OCI-LY1 (cell line): Measurements from ENCODE around the gene TCTN3.
"Not testable (repeated sequence)": the region's sequence is repeated elsewhere in the genome, so short reads cannot be mapped to it uniquely, and the experiment has no call there.

Experiments used
- H2AFZ ChIP-seq: fragments of 200-600 bp; sonication (generic), shearing (Covaris generic); 2 replicates; pipeline ENCODE4 v1.6.0; 2014; ENCODE audit warnings: antibody characterized with exemption, mild to moderate bottlenecking, low read length
- H3F3A ChIP-seq: fragments of 200-600 bp; sonication (generic), shearing (Covaris generic); 2 replicates; pipeline ENCODE4 v1.6.0; 2014; ENCODE audit warnings: mild to moderate bottlenecking, antibody characterized with exemption, low read length, moderate library complexity; ENCODE audit not compliant: insufficient read depth
- H3K27ac ChIP-seq: fragments of 200-600 bp; sonication (generic); 2 replicates; pipeline ENCODE4 v1.5.1; 2014; ENCODE audit warnings: low read length, mixed run types, mild to moderate bottlenecking, low read depth; ENCODE audit not compliant: poor library complexity, severe bottlenecking
- H3K27me3 ChIP-seq: fragments of 200-600 bp; sonication (generic); 2 replicates; pipeline ENCODE4 v1.6.0; 2014; ENCODE audit warnings: antibody characterized with exemption, mild to moderate bottlenecking, low read length, moderate library complexity; ENCODE audit not compliant: insufficient read depth
- H3K36me3 ChIP-seq: fragments of 200-600 bp; sonication (generic); 2 replicates; pipeline ENCODE4 v1.6.1; 2014; ENCODE audit warnings: mild to moderate bottlenecking, antibody characterized with exemption, low read length, moderate library complexity, mixed read lengths; ENCODE audit not compliant: insufficient read depth
- H3K4me1 ChIP-seq: fragments of 200-600 bp; sonication (generic); 2 replicates; pipeline ENCODE4 v1.5.1; 2014; ENCODE audit warnings: mild to moderate bottlenecking, low read length, moderate library complexity; ENCODE audit not compliant: insufficient read depth, severe bottlenecking
- H3K4me2 ChIP-seq: fragments of 200-600 bp; sonication (generic), shearing (Covaris generic); 2 replicates; pipeline ENCODE4 v1.6.1; 2014; ENCODE audit warnings: low read length
- H3K4me3 ChIP-seq: fragments of 200-600 bp; sonication (generic); 2 replicates; pipeline ENCODE4 v1.5.1; 2014; ENCODE audit warnings: low read length, low read depth, mild to moderate bottlenecking, mixed read lengths; ENCODE audit not compliant: poor library complexity, severe bottlenecking
- H3K79me2 ChIP-seq: fragments of 200-600 bp; shearing (Covaris generic); 2 replicates; pipeline ENCODE4 v1.6.1; 2016; ENCODE audit warnings: mixed run types, low read length, mixed read lengths; ENCODE audit not compliant: insufficient read depth
- H3K9ac ChIP-seq: fragments of 200-600 bp; sonication (generic), shearing (Covaris generic); 2 replicates; pipeline ENCODE4 v1.6.1; 2014; ENCODE audit warnings: mild to moderate bottlenecking, low read length, mixed read lengths
- H3K9me2 ChIP-seq: fragments of 200-600 bp; sonication (generic), shearing (Covaris generic); 2 replicates; pipeline ENCODE4 v1.6.1; 2014; ENCODE audit warnings: low read depth, mild to moderate bottlenecking, low read length, mixed read lengths
- H3K9me3 ChIP-seq: fragments of 200-600 bp; shearing (Covaris generic); 2 replicates; pipeline ENCODE4 v1.6.1; 2014; ENCODE audit warnings: low read length, mixed read lengths
- H4K20me1 ChIP-seq: fragments of 200-600 bp; sonication (generic), shearing (Covaris generic); 2 replicates; pipeline ENCODE4 v1.6.0; 2016; ENCODE audit warnings: mild to moderate bottlenecking, low read length; ENCODE audit not compliant: insufficient read depth
- EZH2 ChIP-seq: fragments of 200-600 bp; sonication (generic), shearing (Covaris generic); IDR thresholded peaks from 2 replicates; pipeline ENCODE4 v1.8.0; 2017; ENCODE audit warnings: borderline replicate concordance, mixed run types, mild to moderate bottlenecking, antibody characterized with exemption, low read length, moderate library complexity, mixed read lengths
- TF ChIP-seq, protein P1 (sequence below): fragments of 200-600 bp; sonication (generic), shearing (Covaris generic); IDR thresholded peaks from 2 replicates; pipeline ENCODE4 v1.5.1; 2017; ENCODE audit warnings: mild to moderate bottlenecking, antibody characterized with exemption, low read length, moderate library complexity, mixed read lengths

TCTN3 gene

DNA sequence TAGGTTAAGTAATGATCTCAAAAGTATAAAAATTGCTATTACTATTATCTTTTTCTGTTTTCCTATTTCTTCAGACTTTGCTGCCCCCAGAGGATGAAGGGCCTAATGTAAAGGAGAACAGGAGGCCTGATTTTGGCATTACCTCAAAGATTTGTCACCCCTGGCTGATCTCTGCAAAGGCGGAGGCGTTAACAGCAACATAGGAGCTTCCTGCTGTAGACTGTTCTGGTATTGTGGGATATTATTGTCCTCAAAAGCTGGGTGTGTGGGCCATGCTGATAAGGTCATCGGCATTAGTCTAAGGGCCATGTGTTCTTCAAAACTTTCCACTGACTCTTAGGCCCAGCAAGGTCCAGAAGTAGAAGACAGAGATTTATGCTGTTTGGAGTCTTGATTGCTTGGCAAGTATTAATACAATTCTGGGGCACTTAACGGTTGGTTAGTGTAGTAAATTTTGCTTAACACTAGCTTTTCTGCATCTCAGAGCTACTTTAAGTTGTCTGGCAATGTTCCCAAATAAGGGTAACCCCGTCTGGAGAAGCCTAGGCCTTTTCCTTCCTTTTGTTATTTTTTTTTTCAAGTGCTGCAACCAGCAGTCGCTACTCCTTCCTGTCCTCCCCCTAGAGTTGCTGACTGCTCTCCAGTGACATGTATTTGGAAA, 48.2 kb upstream of the TCTN3 start:
- no peaks in the 10 kb centered on the region for H3K27me3 ChIP-seq
- no peak overlapping the region for H3K9ac ChIP-seq
- H3K4me2 ChIP-seq: no peak overlapping the region
- no peak overlapping the region for H3K27ac ChIP-seq
- H3K79me2 ChIP-seq: no peaks in the 10 kb centered on the region
- no peaks in the 10 kb centered on the region for H3K9me3 ChIP-seq
- H3K9me2 ChIP-seq: no peaks in the 10 kb centered on the region
- H4K20me1 ChIP-seq: no peaks in the 10 kb centered on the region
- no peaks in the 10 kb centered on the region for H3K36me3 ChIP-seq
- TF ChIP-seq EZH2: no peak
- TF ChIP-seq, protein P1, sequence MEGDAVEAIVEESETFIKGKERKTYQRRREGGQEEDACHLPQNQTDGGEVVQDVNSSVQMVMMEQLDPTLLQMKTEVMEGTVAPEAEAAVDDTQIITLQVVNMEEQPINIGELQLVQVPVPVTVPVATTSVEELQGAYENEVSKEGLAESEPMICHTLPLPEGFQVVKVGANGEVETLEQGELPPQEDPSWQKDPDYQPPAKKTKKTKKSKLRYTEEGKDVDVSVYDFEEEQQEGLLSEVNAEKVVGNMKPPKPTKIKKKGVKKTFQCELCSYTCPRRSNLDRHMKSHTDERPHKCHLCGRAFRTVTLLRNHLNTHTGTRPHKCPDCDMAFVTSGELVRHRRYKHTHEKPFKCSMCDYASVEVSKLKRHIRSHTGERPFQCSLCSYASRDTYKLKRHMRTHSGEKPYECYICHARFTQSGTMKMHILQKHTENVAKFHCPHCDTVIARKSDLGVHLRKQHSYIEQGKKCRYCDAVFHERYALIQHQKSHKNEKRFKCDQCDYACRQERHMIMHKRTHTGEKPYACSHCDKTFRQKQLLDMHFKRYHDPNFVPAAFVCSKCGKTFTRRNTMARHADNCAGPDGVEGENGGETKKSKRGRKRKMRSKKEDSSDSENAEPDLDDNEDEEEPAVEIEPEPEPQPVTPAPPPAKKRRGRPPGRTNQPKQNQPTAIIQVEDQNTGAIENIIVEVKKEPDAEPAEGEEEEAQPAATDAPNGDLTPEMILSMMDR: no peak
- H3F3A ChIP-seq: no peaks in the 10 kb centered on the region
- H3K4me3 ChIP-seq: no peak overlapping the region
- no peaks in the 10 kb centered on the region for H3K4me1 ChIP-seq
- no peak overlapping the region for H2AFZ ChIP-seq

DNA sequence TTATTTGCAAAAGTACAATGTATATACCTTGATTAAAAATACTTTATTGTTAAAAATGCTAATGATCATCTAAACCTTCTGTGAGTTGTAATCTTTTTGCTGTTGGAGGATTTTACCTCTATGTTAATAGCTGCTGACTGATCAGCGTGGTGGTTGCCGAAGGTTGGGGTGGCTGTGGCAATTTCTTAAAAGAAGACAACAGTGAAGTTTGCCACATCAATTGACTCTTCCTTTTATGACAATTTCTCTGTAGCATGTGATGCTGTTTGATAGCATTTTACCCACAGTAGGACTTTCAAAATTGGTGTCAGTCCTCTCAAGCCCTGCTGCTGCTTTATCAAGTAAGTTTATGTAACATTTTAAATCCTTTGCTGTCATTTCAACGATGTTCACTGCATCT, 45.3 kb upstream of the TCTN3 start:
- Histone ChIP-seq H3F3A (no peaks in the 10 kb centered on the region), H3K4me3 (no peak overlapping the region), H3K4me1 (no peaks in the 10 kb centered on the region), H3K79me2 (no peaks in the 10 kb centered on the region), H3K36me3 (no peaks in the 10 kb centered on the region), H3K4me2 (no peak overlapping the region), H3K27me3 (no peaks in the 10 kb centered on the region), H3K9me2 (no peaks in the 10 kb centered on the region), H3K27ac (no peak overlapping the region), H3K9me3 (no peaks in the 10 kb centered on the region), H2AFZ (no peak overlapping the region), H3K9ac (no peak overlapping the region), H4K20me1 (no peaks in the 10 kb centered on the region)
- TF ChIP-seq EZH2: no peak
- TF ChIP-seq, protein P1: no peak

DNA sequence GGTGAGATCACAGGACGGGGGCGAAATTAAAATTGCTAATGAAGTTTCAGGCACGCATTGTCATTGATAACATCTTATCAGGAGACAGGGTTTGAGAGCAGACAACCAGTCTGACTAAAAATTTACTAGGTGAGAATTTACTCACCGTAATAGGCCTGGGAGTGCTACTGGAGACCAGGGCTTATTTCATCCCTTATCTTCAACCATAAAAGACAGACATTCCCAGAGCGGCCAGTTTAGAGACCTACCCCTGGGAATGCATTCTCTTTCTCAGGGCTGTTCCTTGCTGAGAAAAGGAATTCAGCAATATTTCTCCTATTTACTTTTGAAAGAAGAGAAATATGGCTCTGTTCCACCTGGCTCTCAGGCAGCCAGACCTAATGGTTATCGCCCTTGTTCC, 39.2 kb upstream of the TCTN3 start:
- not testable (repeated sequence) for H3K9me3 ChIP-seq

DNA sequence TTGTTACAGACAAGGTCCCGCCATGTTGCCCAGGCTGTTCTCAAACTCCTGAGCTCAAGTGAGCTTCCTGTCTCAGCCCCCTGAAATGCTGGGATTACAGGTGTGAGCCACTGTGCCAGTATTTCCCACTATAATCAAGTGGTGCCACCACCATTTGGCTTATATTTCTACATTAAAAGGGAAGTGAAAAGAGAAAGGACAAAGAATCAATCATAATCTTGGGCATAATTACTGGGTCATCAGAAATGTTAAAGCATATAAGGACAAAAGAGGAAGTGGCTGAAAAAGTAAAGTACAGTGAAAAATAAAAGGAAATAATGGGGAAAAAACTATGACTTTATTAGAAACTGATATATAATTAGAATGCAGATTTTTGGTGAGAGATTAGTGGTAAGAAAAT, 36.5 kb upstream of the TCTN3 start:
- H3F3A ChIP-seq: no peaks in the 10 kb centered on the region
- no peaks in the 10 kb centered on the region for H3K9me3 ChIP-seq
- H3K4me1 ChIP-seq: no peaks in the 10 kb centered on the region
- no peaks in the 10 kb centered on the region for H3K27me3 ChIP-seq
- no peak overlapping the region for H3K27ac ChIP-seq
- H3K4me2 ChIP-seq: no peak overlapping the region
- H2AFZ ChIP-seq: no peak overlapping the region
- no peaks in the 10 kb centered on the region for H3K36me3 ChIP-seq
- H3K79me2 ChIP-seq: no peaks in the 10 kb centered on the region
- H3K9ac ChIP-seq: no peak overlapping the region
- H4K20me1 ChIP-seq: no peaks in the 10 kb centered on the region
- no peak overlapping the region for H3K4me3 ChIP-seq
- H3K9me2 ChIP-seq: no peaks in the 10 kb centered on the region
- no peak for TF ChIP-seq EZH2
- TF ChIP-seq, protein P1: no peak

More for the DNA sequence above, 39.2 kb upstream of the TCTN3 start:
- not testable (repeated sequence) for H4K20me1 ChIP-seq, H3K27ac ChIP-seq, H3K9me2 ChIP-seq, H3K4me1 ChIP-seq, H2AFZ ChIP-seq, H3K27me3 ChIP-seq, H3K4me3 ChIP-seq, H3K9ac ChIP-seq, H3F3A ChIP-seq, H3K79me2 ChIP-seq, H3K4me2 ChIP-seq, H3K36me3 ChIP-seq
